Stimulated activated CD8-positive, alpha-beta memory T cell treated with anti-CD3 and anti-CD28 coated beads, Interleukin-7, amount 100 ng/mL, for 1 hour (primary cell): Measurements from ENCODE around the gene LRRC23.
"Not testable (repeated sequence)": the region's sequence is repeated elsewhere in the genome, so short reads cannot be mapped to it uniquely, and the experiment has no call there.

Source experiments
- DNase-seq, 2 donors: peaks; one replicate each; pipeline ENCODE4 v3.0.0-alpha.2; 2020; ENCODE audit warnings: low read depth in 2 of 2

The LRRC23 gene, protein sequence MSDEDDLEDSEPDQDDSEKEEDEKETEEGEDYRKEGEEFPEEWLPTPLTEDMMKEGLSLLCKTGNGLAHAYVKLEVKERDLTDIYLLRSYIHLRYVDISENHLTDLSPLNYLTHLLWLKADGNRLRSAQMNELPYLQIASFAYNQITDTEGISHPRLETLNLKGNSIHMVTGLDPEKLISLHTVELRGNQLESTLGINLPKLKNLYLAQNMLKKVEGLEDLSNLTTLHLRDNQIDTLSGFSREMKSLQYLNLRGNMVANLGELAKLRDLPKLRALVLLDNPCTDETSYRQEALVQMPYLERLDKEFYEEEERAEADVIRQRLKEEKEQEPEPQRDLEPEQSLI

GRCh38 chr12:6904280-6905276 lies at the start of gene LRRC23:
Gene LRRC23, plus strand, starts transcription at chr12:6904822. Its CDS starts 812 bp downstream, at chr12:6905634.
- peak; percentile 92 to 96 for DNase-seq

GRCh38 chr12:6855322-6855721 lies 49.3 kb upstream of the LRRC23 start:
- no peak for DNase-seq

DNA sequence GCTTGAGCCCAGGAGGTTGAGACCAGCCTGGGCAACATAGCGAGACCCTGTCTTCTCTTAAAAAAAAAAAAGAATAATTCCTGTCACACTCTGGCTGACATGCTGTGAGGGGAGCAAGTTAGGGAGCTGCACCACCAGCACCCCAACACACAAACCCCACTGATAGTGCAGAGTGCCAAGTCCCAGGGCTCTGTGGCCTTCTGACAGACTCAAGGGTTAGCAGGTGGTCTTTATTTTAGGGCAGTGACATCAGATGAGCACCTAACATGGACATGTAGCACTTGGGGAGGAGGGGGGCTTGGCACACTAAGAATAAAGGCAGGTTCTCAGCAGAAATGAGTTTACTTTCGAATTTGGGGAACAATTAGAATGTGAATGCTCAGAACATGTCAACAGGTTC lies 45.8 kb upstream of the LRRC23 start:
- DNase-seq = no peak

- no peak for DNase-seq
Observed at GRCh38 chr12:6860116-6860515, 44.5 kb upstream of the LRRC23 start.

DNA sequence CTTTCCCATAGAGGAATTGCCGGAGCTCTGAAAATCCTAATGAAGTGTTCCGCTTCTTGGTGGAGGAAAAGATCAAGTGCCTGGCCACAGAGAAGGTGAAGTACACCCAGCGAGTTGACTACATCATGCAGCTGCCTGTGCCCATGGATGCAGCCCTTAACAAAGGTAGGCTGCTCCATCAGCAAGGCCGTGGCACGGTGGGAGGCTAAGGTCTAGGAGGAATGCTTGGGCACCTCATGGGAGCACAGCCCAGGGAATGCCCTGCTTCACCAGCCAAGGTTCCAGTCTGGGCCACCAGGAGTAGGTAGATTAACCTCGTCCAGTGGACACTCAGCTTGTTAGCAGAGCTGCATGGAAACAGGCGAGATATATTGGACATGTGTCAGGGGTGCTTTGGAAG lies 43.7 kb upstream of the LRRC23 start:
- DNase-seq = no peak

GRCh38 chr12:6861391-6861790 lies 43.2 kb upstream of the LRRC23 start:
- no peak for DNase-seq

DNA sequence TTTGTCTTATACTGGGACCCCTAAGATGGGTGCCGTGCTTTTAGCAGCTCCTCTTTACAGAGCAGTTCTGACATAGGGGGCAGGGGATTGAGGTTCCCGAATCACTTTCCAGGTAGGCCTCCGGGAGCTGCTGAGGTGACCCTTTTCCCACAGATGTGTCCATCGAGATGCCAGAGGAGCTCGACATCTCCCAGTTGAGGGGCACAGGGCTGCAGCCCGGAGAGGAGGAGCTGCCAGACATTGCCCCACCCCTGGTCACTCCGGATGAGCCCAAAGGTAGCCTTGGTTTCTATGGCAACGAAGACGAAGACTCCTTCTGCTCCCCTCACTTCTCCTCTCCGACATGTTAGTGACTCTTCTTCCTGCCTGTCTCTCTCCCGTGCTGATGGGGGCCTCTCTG lies 41.6 kb upstream of the LRRC23 start:
- no peak for DNase-seq

DNA sequence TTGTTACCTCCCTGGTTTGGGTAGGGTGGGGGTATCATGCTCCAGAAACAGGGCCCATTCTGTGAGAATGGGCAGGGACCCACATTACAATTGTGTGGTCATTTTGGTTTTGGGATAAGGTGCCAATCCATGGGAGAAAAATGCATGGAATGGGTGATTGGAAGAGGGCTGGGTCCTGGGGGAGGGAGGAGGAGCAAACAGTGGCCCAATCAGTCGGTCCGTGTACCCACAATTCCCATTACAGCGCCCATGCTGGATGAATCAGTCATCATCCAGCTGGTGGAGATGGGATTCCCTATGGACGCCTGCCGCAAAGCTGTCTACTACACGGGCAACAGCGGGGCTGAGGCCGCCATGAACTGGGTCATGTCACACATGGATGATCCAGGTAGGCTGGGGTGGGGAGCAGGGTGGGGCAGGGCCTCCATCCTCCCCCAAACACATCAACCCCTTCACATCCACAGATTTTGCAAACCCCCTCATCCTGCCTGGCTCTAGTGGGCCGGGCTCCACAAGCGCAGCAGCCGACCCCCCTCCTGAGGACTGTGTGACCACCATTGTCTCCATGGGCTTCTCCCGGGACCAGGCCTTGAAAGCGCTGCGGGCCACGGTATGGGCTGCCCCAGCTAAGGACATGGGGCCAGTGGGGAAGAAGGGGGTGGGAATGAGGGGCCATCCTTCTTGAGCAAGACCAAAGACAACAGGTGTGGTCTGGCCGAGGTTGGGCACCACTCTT lies 40.9 kb upstream of the LRRC23 start:
- DNase-seq = no peak

DNA sequence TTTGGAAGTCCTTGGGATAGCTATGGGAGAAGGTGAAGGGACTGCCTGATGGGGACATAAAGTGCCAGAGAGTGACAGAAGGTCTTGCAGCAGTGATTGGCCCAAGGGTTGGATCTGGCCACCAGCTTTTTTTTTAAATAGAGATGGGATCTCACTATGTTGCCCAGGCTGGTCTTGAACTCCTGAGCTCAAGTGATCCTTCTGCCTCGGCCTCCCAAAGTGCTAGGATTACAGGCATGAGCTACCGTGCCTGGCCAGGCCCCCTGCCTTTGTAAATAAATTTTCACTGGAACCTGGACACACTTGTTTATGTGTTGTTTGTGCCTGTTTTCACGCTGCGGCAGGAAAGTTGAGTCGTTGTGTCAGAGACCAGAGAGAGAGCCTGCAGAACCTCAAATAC lies 39.3 kb upstream of the LRRC23 start:
- not testable (repeated sequence) for DNase-seq

DNA sequence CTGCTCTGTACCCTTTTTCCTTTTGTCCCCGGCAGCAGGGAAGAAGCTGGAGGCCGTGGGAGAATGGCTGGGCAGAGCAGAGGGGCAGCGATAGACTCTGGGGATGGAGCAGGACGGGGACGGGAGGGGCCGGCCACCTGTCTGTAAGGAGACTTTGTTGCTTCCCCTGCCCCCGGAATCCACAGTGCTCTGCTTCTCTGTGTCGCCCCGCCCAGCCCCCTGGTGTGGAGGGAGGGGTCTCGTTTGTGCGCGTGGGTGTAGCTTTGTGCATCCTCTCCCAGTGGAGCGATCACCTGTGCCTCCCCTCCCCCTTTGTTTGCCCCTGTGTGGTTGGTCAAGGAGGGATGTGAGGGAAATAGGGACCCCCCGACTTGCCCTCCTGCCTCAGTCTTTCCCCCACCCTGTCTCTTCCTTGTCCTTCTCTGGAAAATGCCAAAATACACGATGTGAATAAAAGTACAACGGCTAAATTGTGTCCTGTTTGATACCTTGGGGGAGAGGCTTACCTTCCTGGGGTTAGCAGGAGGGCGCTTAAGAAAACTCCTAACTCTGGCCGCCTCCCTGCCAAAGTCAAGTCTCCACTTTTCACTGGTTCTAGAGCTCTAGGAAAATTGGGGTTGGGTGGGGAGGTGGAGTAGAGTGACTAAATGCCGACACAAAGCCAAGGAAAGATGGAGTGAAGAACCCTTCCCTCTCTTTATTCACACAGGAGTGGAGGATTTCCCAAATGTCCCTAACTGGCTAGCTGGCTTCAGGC lies 38.3 kb upstream of the LRRC23 start:
- no peak for DNase-seq

DNA sequence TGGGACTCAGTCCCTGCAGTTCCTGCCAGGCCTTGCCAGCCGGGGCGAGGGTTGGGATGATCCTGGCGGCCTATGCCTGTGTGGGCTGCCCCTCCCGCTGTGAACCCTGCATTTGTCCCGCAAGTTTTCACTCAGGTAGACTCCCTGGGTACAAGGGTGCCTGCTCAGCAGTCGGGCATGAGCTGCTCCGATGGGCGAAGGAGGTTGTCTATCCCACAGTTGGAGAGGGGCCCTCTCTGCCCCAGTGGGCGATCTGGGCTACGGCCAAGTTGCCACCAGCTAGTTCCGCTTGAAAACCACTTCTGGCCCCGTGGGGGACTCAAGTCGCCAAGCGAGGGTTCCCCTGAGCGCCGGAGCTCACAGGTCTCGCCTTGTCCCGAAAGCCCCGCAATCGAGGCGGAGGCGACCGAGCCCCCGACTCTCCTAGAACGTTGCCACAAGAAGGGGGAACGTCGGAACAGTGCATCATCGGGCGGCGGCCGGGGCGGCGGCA lies 37.7 kb upstream of the LRRC23 start:
- DNase-seq = no peak

DNA sequence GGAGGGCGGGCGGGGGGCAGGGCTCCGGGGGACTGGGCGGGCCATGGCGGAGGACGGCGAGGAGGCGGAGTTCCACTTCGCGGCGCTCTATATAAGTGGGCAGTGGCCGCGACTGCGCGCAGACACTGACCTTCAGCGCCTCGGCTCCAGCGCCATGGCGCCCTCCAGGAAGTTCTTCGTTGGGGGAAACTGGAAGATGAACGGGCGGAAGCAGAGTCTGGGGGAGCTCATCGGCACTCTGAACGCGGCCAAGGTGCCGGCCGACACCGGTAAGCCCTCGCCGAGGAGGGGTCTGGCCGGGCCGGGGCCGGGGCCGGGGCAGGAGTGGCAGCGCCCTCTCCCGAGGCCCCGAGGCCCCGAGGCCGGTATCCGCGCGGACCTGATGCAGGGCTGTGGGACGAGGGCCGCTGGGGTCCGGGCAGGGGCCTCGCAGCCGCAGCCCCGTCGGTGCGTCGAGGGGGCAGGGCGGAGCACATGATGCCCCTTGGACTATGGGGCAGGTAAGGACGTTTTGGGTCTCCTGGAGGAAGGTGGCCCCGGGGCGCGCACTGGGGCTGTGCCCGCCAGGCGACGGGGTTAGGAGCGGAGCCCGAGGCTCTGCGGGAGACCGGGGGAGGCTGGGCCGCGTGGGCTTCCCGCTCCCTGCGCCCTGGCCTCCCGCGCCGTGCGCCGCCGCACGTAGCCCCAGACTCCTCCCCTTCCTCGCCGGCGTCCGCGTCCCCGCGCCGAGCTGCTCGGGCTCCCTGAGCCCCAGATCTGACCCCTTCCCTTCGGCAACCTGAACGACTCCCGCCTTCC lies 37.0 kb upstream of the LRRC23 start, which contains the start of gene TPI1:
TSS of gene TPI1 (plus strand) at position 119 of the 798 bp plus-strand sequence. CDS start at position 155, 36 bp downstream.
- peak; percentile 57 to 60 for DNase-seq

DNA sequence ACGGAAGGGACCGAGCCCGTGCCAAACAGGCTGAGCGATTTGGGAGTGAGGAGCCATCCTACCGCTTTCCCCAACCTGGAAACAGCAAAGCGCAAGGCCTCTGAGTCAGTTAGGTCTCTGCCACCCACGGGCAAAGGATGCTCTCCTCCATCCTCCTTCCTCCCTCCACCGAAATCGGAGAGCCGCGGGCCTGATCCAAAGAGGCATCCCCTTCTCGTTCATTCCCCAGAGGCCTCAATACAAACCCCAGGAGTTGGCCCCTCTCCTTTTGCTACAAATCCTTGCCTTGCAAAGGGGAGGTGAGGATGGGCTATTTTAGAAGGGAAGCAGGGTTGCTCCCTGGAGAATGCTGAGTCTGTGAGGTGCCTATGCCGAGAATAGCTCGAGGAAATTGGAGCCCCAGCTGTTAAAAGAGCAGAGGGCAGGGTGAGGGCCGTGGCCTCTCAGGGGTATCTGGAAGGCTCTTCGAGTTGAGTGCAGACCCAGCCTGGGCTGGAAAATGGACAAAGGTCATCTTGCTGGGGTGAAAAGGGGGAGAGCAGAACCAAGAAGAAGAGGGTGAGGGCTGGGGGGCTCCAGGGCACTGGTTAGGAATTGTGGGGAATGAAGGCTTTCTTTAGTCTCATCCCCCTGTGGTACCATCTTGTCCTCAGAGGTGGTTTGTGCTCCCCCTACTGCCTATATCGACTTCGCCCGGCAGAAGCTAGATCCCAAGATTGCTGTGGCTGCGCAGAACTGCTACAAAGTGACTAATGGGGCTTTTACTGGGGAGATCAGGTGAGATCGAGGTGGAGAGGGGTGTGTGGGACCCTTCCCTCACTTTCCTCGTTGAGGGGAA lies 36.2 kb upstream of the LRRC23 start:
- no peak for DNase-seq

- DNase-seq = peak; percentile 67 to 84
Observed at GRCh38 chr12:6869049-6870021, 35.3 kb upstream of the LRRC23 start.

DNA sequence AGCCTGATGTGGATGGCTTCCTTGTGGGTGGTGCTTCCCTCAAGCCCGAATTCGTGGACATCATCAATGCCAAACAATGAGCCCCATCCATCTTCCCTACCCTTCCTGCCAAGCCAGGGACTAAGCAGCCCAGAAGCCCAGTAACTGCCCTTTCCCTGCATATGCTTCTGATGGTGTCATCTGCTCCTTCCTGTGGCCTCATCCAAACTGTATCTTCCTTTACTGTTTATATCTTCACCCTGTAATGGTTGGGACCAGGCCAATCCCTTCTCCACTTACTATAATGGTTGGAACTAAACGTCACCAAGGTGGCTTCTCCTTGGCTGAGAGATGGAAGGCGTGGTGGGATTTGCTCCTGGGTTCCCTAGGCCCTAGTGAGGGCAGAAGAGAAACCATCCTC lies 34.3 kb upstream of the LRRC23 start:
- not testable (repeated sequence) for DNase-seq

- no peak for DNase-seq
Observed at GRCh38 chr12:6871052-6871957, 33.3 kb upstream of the LRRC23 start.
